ENCODE measurements around the gene MDFIC. TPM values are rescaled to one million over a fixed set of nuclear protein-coding genes. Genes with fewer than 3 reads are reported as not detected.
A peak's percentile ranks its signal among the peaks of the same experiment; 100 is the strongest.

Gene MDFIC
- total and polyA plus RNA-seq, 5 donors from 2014 or later, result 65.1 to 99.9 (median 87.0) TPM

DNA sequence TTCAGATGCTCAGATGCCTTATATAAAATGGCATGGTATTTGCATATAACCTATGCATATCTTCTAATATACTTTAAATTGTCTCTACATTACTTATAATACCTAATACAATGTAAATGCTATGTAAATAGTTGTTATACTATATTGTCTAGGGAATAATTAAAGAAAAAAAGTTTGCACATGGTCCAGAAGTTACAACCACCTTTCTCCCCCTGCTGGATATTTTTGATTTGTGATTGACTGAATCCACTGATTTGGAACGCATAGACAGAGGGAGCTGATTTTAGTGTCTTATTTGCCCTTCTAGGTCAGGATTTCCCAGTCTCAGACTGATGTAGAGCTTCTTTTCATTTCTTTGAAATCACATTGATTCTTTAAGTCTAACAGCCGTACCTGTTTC lies 31.8 kb downstream of the MDFIC start:
- Mint-ChIP-seq H3K27me3 (no peaks in the 10 kb centered on the region), H3K36me3 (peaks cover 30% of the 10 kb centered on the region), H3K4me3 (no peak overlapping the region), H3K27ac (no peak overlapping the region), H3K4me1 (peaks cover 56 to 74% (median 63%) of the 10 kb centered on the region in 4 donors), H3K9me3 (no peaks in the 10 kb centered on the region)
- H3K27ac ChIP-seq (ENCODE audit: insufficient read depth, low read length, poor library complexity, severe bottlenecking), result no peak overlapping the region
- H3K4me3 ChIP-seq (ENCODE audit: low read depth, low read length), result no peak overlapping the region
- ATAC-seq (ENCODE audit: low read depth in 2 of 2) (no peak), DNase-seq (no peak)
- H3K36me3 ChIP-seq (ENCODE audit: control insufficient read depth, insufficient read depth, low read length), result peaks cover 7% of the 10 kb centered on the region
- H3K4me1 ChIP-seq (ENCODE audit: control insufficient read depth, insufficient read depth, low read length, poor library complexity, severe bottlenecking), result peaks cover 25% of the 10 kb centered on the region
- no peaks in the 10 kb centered on the region for H3K27me3 ChIP-seq (ENCODE audit: control insufficient read depth, insufficient read depth, low read length)
- no peaks in the 10 kb centered on the region for H3K9me3 ChIP-seq (ENCODE audit: control insufficient read depth in 2 of 2, low read length in 2 of 2)

DNA sequence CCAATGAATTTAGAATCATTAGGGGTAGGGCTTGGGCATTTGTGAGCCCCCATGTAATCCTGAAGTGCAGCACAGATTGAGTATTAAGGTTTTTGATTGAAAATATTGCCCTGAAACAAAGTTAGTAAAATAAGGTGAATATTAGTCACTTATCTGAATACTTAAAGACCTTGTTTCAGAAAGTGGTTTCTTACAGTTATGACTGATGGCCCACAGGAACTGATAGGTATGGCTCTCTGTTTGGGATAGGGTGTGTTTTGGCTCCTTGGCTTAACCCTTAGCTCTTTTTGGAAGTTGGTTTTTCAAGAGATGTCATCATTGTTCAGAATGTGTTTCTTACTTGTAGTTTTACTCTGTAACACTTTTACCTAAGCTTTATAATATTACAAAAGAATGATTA lies 34.8 kb downstream of the MDFIC start:
- Mint-ChIP-seq H3K4me3 (no peak overlapping the region), H3K27me3 (no peaks in the 10 kb centered on the region), H3K4me1 (peaks cover 50 to 75% (median 61%) of the 10 kb centered on the region in 4 donors), H3K36me3 (peaks cover 18% of the 10 kb centered on the region), H3K9me3 (no peaks in the 10 kb centered on the region), H3K27ac (peak overlapping the region in 2 of 3 donors; percentile 71 to 74)
- no peak for ATAC-seq (ENCODE audit: low read depth in 2 of 2)
- no peaks in the 10 kb centered on the region for H3K9me3 ChIP-seq (ENCODE audit: control insufficient read depth in 2 of 2, low read length in 2 of 2)
- DNase-seq, result no peak
- no peaks in the 10 kb centered on the region for H3K27me3 ChIP-seq (ENCODE audit: control insufficient read depth, insufficient read depth, low read length)
- no peak overlapping the region for H3K4me3 ChIP-seq (ENCODE audit: low read depth, low read length)
- peaks cover 7% of the 10 kb centered on the region for H3K36me3 ChIP-seq (ENCODE audit: control insufficient read depth, insufficient read depth, low read length)
- peak overlapping the region; percentile 36 for H3K27ac ChIP-seq (ENCODE audit: insufficient read depth, low read length, poor library complexity, severe bottlenecking)
- peaks cover 22% of the 10 kb centered on the region for H3K4me1 ChIP-seq (ENCODE audit: control insufficient read depth, insufficient read depth, low read length, poor library complexity, severe bottlenecking)

DNA sequence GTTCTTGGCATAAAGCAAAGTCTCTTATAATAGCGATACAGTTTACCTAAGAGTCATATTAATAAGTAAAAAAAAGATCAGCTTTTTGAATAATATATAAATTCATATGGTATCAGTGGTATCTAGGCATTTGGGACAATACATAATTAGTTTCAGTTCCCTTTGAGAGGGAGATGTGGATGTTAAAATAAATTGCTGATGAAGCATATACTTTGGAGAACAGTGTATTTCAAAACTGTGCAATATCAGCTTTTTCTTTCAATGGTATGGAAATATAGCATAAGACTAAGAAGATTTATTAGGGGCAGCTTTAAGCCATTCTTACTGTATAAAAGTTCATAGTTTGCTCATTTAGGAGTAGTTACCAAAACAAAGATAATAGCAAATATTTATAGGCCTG lies 35.5 kb downstream of the MDFIC start:
- Mint-ChIP-seq H3K9me3 (no peaks in the 10 kb centered on the region), H3K36me3 (peaks cover 18% of the 10 kb centered on the region), H3K4me3 (peak overlapping the region in 1 of 4 donors; percentile 11), H3K27ac (no peak overlapping the region), H3K27me3 (no peaks in the 10 kb centered on the region), H3K4me1 (peaks cover 54 to 77% (median 65%) of the 10 kb centered on the region in 4 donors)
- Histone ChIP-seq H3K27ac (ENCODE audit: insufficient read depth, low read length, poor library complexity, severe bottlenecking) (no peak overlapping the region), H3K27me3 (ENCODE audit: control insufficient read depth, insufficient read depth, low read length) (no peaks in the 10 kb centered on the region), H3K9me3 (ENCODE audit: control insufficient read depth in 2 of 2, low read length in 2 of 2) (no peaks in the 10 kb centered on the region), H3K4me3 (ENCODE audit: low read depth, low read length) (no peak overlapping the region), H3K4me1 (ENCODE audit: control insufficient read depth, insufficient read depth, low read length, poor library complexity, severe bottlenecking) (peaks cover 23% of the 10 kb centered on the region), H3K36me3 (ENCODE audit: control insufficient read depth, insufficient read depth, low read length) (peaks cover 7% of the 10 kb centered on the region)
- no peak for ATAC-seq (ENCODE audit: low read depth in 2 of 2)
- no peak for DNase-seq

GRCh38 chr7:114959931-114960330 lies 38.0 kb downstream of the MDFIC start:
- Mint-ChIP-seq H3K27ac (peak overlapping the region; percentile 13 to 51 (median 44)), H3K9me3 (peaks cover 0 to 2% (median 0%) of the 10 kb centered on the region in 7 donors), H3K4me3 (peak overlapping the region in 2 of 4 donors; percentile 14 to 21), H3K4me1 (peaks cover 53 to 78% (median 63%) of the 10 kb centered on the region in 4 donors), H3K27me3 (no peaks in the 10 kb centered on the region), H3K36me3 (peaks cover 14% of the 10 kb centered on the region)
- ATAC-seq (ENCODE audit: low read depth in 2 of 2), result peak; percentile 35 to 39
- Histone ChIP-seq H3K36me3 (ENCODE audit: control insufficient read depth, insufficient read depth, low read length) (peaks cover 7% of the 10 kb centered on the region), H3K27ac (ENCODE audit: insufficient read depth, low read length, poor library complexity, severe bottlenecking) (no peak overlapping the region), H3K9me3 (ENCODE audit: control insufficient read depth in 2 of 2, low read length in 2 of 2) (no peaks in the 10 kb centered on the region), H3K4me3 (ENCODE audit: low read depth, low read length) (no peak overlapping the region), H3K4me1 (ENCODE audit: control insufficient read depth, insufficient read depth, low read length, poor library complexity, severe bottlenecking) (peaks cover 30% of the 10 kb centered on the region), H3K27me3 (ENCODE audit: control insufficient read depth, insufficient read depth, low read length) (no peaks in the 10 kb centered on the region)
- DNase-seq, result no peak

DNA sequence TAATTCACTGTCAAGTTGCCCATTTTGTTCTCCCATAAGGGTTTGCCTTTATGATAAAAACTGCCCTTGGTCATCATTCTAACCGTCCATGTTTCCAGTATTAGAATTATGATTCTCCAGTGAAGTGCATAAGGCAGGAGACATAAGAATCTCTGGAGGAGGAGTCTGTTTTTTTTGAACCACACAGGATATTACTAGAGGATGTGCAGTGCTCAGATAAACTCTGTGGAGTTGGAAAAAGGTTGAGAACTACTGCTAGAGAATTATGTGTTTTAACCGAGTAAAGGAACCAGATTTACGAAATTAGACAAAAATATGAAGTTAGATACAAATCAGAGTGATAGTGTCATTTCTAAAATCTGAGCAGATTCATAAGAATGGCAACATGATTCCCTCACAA lies 40.5 kb downstream of the MDFIC start:
- peaks cover 14% of the 10 kb centered on the region for H3K36me3 Mint-ChIP-seq
- Histone ChIP-seq H3K9me3 (ENCODE audit: control insufficient read depth in 2 of 2, low read length in 2 of 2) (no peaks in the 10 kb centered on the region), H3K27ac (ENCODE audit: insufficient read depth, low read length, poor library complexity, severe bottlenecking) (no peak overlapping the region), H3K4me3 (ENCODE audit: low read depth, low read length) (no peak overlapping the region), H3K27me3 (ENCODE audit: control insufficient read depth, insufficient read depth, low read length) (no peaks in the 10 kb centered on the region), H3K4me1 (ENCODE audit: control insufficient read depth, insufficient read depth, low read length, poor library complexity, severe bottlenecking) (peaks cover 30% of the 10 kb centered on the region), H3K36me3 (ENCODE audit: control insufficient read depth, insufficient read depth, low read length) (no peaks in the 10 kb centered on the region)
- ATAC-seq (ENCODE audit: low read depth in 2 of 2) (no peak), DNase-seq (no peak)
- H3K4me1 Mint-ChIP-seq, result peaks cover 55 to 77% (median 65%) of the 10 kb centered on the region in 4 donors
- H3K27me3 Mint-ChIP-seq, result no peaks in the 10 kb centered on the region
- H3K9me3 Mint-ChIP-seq, result peaks cover 0 to 2% (median 0%) of the 10 kb centered on the region in 7 donors
- H3K27ac Mint-ChIP-seq, result peak overlapping the region in 2 of 3 donors; percentile 18 to 61
- peak overlapping the region in 2 of 4 donors; percentile 6 to 7 for H3K4me3 Mint-ChIP-seq

DNA sequence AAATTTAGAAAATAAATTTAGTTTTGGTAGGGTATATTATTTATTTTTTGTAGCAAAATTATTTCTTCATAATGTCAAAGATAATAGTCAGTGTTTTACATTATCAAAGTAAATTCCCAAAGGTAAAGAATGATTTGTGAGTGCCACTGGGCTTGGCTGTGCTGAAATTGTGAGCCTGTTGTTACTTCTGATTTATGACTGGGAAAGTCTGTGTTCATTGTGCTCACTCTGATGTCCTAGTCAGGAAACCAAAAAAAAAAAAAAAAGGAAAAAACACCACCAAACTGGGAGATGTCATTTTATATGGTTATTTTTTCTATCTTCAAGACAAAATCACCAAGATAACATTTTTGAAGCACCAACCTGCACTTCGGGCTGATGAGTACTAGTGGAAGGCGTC lies 44.3 kb downstream of the MDFIC start:
- peaks cover 0 to 2% (median 0%) of the 10 kb centered on the region in 7 donors for H3K9me3 Mint-ChIP-seq
- no peaks in the 10 kb centered on the region for H3K27me3 Mint-ChIP-seq
- peaks cover 9% of the 10 kb centered on the region for H3K36me3 Mint-ChIP-seq
- Histone ChIP-seq H3K36me3 (ENCODE audit: control insufficient read depth, insufficient read depth, low read length) (no peaks in the 10 kb centered on the region), H3K4me3 (ENCODE audit: low read depth, low read length) (no peak overlapping the region), H3K27me3 (ENCODE audit: control insufficient read depth, insufficient read depth, low read length) (no peaks in the 10 kb centered on the region), H3K27ac (ENCODE audit: insufficient read depth, low read length, poor library complexity, severe bottlenecking) (no peak overlapping the region), H3K4me1 (ENCODE audit: control insufficient read depth, insufficient read depth, low read length, poor library complexity, severe bottlenecking) (peaks cover 40% of the 10 kb centered on the region), H3K9me3 (ENCODE audit: control insufficient read depth in 2 of 2, low read length in 2 of 2) (no peaks in the 10 kb centered on the region)
- H3K27ac Mint-ChIP-seq, result peak overlapping the region in 2 of 3 donors; percentile 27 to 41
- ATAC-seq (ENCODE audit: low read depth in 2 of 2) (no peak), DNase-seq (no peak)
- peak overlapping the region in 1 of 4 donors; percentile 23 for H3K4me3 Mint-ChIP-seq
- peaks cover 55 to 84% (median 71%) of the 10 kb centered on the region in 4 donors for H3K4me1 Mint-ChIP-seq

GRCh38 chr7:114969096-114969495 lies 47.2 kb downstream of the MDFIC start:
- peaks cover 0 to 2% (median 0%) of the 10 kb centered on the region in 7 donors for H3K9me3 Mint-ChIP-seq
- H3K27ac Mint-ChIP-seq, result no peak overlapping the region
- DNase-seq (no peak), ATAC-seq (ENCODE audit: low read depth in 2 of 2) (no peak)
- peaks cover 13% of the 10 kb centered on the region for H3K36me3 Mint-ChIP-seq
- peaks cover 60 to 92% (median 84%) of the 10 kb centered on the region in 4 donors for H3K4me1 Mint-ChIP-seq
- Histone ChIP-seq H3K27ac (ENCODE audit: insufficient read depth, low read length, poor library complexity, severe bottlenecking) (no peak overlapping the region), H3K36me3 (ENCODE audit: control insufficient read depth, insufficient read depth, low read length) (no peaks in the 10 kb centered on the region), H3K27me3 (ENCODE audit: control insufficient read depth, insufficient read depth, low read length) (no peaks in the 10 kb centered on the region), H3K4me3 (ENCODE audit: low read depth, low read length) (no peak overlapping the region), H3K4me1 (ENCODE audit: control insufficient read depth, insufficient read depth, low read length, poor library complexity, severe bottlenecking) (peaks cover 21% of the 10 kb centered on the region), H3K9me3 (ENCODE audit: control insufficient read depth in 2 of 2, low read length in 2 of 2) (no peaks in the 10 kb centered on the region)
- H3K4me3 Mint-ChIP-seq, result no peak overlapping the region
- no peaks in the 10 kb centered on the region for H3K27me3 Mint-ChIP-seq

- Mint-ChIP-seq H3K36me3 (peaks cover 6% of the 10 kb centered on the region), H3K27me3 (no peaks in the 10 kb centered on the region), H3K9me3 (no peaks in the 10 kb centered on the region), H3K4me3 (peak overlapping the region in 3 of 4 donors; percentile 5 to 49 (median 47)), H3K4me1 (peaks cover 64 to 94% (median 87%) of the 10 kb centered on the region in 4 donors), H3K27ac (peak overlapping the region; percentile 23 to 83 (median 59))
- Histone ChIP-seq H3K4me1 (ENCODE audit: control insufficient read depth, insufficient read depth, low read length, poor library complexity, severe bottlenecking) (peaks cover 31% of the 10 kb centered on the region), H3K9me3 (ENCODE audit: control insufficient read depth in 2 of 2, low read length in 2 of 2) (no peaks in the 10 kb centered on the region), H3K36me3 (ENCODE audit: control insufficient read depth, insufficient read depth, low read length) (no peaks in the 10 kb centered on the region), H3K27ac (ENCODE audit: insufficient read depth, low read length, poor library complexity, severe bottlenecking) (peak overlapping the region; percentile 18), H3K27me3 (ENCODE audit: control insufficient read depth, insufficient read depth, low read length) (no peaks in the 10 kb centered on the region), H3K4me3 (ENCODE audit: low read depth, low read length) (peak overlapping the region; percentile 49)
- ATAC-seq (ENCODE audit: low read depth in 2 of 2) (peak in 1 of 2 donors; percentile 29), DNase-seq (peak in 1 of 3 donors; percentile 24)
Measured at GRCh38 chr7:114970308-114970707, 48.4 kb downstream of the MDFIC start.
